Cardiac fibroblast (primary cell): ENCODE results near the gene RAB12.

Experiments
- DNase-seq, 2 donors: peaks; one replicate each; pipeline versions ENCODE4 v3.0.0 to v3.0.0-alpha.2; 2010; ENCODE audit warnings: low read depth in 2 of 2
- H3K4me3 ChIP-seq, 2 donors: replicated peaks in 1 of 2; 1 replicate in 1 of 2; 2 replicates in 1 of 2; pipeline ENCODE4 v1.5.1; 2011; ENCODE audit warnings: low read depth in 2 of 2, low read length in 2 of 2, mild to moderate bottlenecking in 2 of 2, moderate library complexity in 1 of 2
- CTCF ChIP-seq: IDR thresholded peaks from one replicate; pipeline ENCODE4 v1.5.1; 2011; ENCODE audit warnings: low read depth, mild to moderate bottlenecking, low read length, inconsistent platforms

The RAB12 gene

GRCh38 chr18:8667846-8668245 is 58.6 kb downstream of the RAB12 start:
- TF ChIP-seq CTCF, result no peak
- H3K4me3 ChIP-seq, result no peak overlapping the region
- peak; percentile 31 to 72 for DNase-seq

GRCh38 chr18:8668381-8668780 is 59.1 kb downstream of the RAB12 start:
- no peak overlapping the region for H3K4me3 ChIP-seq
- peak in 1 of 2 donors; percentile 15 for DNase-seq
- TF ChIP-seq CTCF, result no peak

DNA sequence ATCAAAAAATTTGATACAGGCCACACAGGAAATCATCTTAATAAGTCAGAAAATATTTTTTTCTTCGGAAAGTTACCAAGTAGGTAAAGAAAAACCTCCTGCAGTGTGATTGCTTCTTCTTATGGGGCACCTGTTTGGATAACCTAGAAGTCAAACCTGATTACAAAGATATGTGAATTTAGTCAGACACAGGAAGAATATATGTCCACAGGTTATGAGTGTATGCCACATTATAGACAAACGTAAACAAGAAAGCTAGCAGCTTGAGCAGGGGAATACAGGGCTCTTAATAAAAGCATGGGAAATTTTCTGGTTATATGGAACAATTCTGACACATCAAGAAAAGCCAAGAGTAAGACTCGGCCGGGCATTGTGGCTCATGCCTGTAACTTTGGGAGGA is 60.3 kb downstream of the RAB12 start:
- no peak for DNase-seq
- TF ChIP-seq CTCF, result no peak
- H3K4me3 ChIP-seq, result no peak overlapping the region

- no peak overlapping the region for H3K4me3 ChIP-seq
- peak in 1 of 2 donors; percentile 8 for DNase-seq
- TF ChIP-seq CTCF, result no peak
Measured at GRCh38 chr18:8673256-8674209, 64.3 kb downstream of the RAB12 start.

GRCh38 chr18:8675057-8675456 is 65.8 kb downstream of the RAB12 start:
- TF ChIP-seq CTCF, result no peak
- H3K4me3 ChIP-seq, result no peak overlapping the region
- DNase-seq, result no peak

DNA sequence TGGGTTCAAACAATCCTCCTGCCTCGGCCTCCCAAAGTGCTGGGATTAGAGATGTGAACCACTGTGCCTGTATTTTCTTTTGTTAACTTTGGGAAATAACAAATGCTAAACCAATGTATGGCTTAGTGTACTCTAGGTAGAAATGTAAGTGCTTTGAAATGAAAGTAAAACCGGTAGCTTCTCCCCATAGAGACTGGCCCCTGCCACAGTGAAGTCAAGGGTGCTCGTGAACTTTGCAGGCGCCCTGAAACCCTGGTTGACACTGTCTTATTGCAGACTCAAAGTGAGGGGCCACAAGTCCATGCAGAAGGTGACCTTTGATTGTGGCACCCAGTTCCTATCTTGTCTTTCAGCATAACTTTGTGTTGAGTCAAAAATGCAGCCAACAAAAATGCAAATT is 72.0 kb downstream of the RAB12 start:
- no peak for DNase-seq
- no peak overlapping the region for H3K4me3 ChIP-seq
- no peak for TF ChIP-seq CTCF

DNA sequence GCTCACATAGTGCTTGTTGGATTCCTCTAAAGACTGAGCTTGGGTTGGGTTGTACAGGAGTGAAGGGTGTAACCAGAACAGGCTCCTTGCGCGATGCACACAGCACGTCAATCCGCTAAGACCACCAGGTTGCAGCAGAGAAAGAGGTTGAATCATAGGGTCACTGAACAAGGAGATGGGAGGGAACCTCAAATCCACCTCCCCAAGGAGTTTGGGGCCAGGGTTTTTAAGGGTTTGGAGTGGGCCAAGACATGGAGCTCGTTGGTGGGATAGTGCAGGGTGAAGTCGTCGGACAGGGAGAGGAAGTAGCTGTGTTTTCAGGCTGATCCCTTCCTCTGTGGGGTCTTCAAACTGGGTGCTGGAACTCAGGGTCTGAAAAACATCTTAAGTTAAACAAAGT is 75.3 kb downstream of the RAB12 start:
- no peak for DNase-seq
- no peak overlapping the region for H3K4me3 ChIP-seq
- no peak for TF ChIP-seq CTCF
